Activated CD4-positive, CD25-positive, alpha-beta regulatory T cell treated with anti-CD3 and anti-CD28 coated beads, Interleukin-2, amount 50 U/mL, for 24 hours (primary cell): ENCODE data around the gene DTX1.

ENCODE experiments used
- ATAC-seq, 2 donors: fragments of 150-1000 bp; cut with Tn5 transposase; one replicate each; pipeline ENCODE4 v1.10.0; 2021; ENCODE audit warnings: mild to moderate bottlenecking in 1 of 2, moderate library complexity in 1 of 2

Gene DTX1

DNA sequence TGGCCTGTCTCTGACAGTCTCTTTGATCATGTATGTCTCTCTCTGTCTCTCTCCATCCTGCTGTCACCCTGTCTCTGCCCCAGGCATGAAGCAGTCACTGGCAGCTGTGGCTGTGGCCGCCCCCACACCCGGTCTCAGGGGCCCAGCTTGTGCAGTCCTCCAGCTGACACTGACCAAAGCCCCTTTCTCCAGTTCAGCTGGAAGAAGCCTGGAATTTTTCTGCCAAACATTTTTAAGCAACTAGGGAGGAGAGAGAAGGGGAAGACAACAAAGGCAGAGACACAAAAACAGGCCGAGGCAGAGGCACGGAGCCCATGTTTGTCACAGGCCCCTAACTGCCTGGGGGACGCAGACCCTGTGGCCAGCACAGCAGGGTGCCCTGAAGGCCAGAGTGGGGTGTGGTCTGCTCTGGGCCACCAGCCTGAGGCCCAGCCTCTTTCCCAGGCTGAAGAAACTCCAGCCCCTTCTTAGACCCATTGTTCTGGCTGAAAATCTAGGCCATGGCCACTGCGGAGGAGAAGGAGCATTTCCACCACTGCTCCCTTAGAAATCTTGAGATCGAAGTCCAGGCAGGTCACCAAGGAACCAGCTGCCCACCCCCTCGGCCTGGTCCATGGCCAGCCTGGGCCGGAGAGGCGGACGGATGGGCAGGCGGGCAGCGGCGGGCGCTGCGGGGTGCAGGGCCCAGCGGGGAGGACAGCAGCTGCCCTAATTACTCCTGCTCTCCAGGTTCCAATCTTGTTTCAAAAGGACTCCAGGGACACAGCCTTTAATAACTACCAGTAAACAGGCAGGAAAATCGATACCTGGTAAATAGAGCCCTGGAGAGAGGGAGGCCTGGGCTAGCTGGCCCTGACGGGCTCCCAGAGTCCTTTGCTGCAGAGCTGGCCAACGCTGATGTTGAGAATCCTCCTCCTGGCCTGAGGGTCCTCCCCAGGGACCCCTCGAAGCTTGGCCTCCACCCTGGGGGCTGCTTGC is 14.9 kb downstream of the DTX1 start:
- ATAC-seq = no peak

- ATAC-seq = no peak
Observed at GRCh38 chr12:113072136-113072535, 15.6 kb downstream of the DTX1 start.

- no peak for ATAC-seq
Observed at GRCh38 chr12:113073586-113073985, 17.1 kb downstream of the DTX1 start.

- ATAC-seq = peak; percentile 46 to 61
Observed at GRCh38 chr12:113075137-113075683, 18.7 kb downstream of the DTX1 start.

DNA sequence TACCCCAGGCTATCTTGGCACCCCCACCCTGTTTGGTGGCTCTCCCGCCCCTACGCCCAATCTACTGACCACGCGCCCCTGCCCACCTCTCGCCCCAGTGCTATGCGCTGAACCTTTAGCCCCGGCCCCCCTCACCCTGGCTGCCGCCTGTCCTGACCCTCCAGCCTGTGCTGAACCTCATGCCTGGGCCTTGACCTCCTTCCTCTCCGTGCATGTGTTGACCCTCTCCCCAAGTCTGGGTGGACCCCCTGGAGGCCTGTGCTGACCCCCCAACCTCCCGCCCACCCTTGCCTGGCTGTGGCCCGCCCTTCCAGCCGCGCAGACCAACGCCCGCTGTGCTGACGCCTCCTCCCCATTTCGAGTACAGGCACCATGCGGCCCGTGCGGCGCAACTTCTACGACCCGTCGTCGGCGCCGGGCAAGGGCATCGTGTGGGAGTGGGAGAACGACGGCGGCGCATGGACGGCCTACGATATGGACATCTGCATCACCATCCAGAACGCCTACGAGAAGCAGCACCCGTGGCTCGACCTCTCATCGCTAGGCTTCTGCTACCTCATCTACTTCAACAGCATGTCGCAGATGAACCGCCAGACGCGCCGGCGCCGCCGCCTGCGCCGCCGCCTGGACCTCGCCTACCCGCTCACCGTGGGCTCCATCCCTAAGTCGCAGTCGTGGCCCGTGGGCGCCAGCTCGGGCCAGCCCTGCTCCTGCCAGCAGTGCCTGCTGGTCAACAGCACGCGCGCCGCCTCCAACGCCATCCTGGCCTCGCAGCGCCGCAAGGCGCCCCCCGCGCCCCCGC is 20.7 kb downstream of the DTX1 start:
- no peak for ATAC-seq

- no peak for ATAC-seq
Observed at GRCh38 chr12:113077859-113078255, 21.3 kb downstream of the DTX1 start.

- ATAC-seq = no peak
Observed at GRCh38 chr12:113081873-113082272, 25.3 kb downstream of the DTX1 start.

DNA sequence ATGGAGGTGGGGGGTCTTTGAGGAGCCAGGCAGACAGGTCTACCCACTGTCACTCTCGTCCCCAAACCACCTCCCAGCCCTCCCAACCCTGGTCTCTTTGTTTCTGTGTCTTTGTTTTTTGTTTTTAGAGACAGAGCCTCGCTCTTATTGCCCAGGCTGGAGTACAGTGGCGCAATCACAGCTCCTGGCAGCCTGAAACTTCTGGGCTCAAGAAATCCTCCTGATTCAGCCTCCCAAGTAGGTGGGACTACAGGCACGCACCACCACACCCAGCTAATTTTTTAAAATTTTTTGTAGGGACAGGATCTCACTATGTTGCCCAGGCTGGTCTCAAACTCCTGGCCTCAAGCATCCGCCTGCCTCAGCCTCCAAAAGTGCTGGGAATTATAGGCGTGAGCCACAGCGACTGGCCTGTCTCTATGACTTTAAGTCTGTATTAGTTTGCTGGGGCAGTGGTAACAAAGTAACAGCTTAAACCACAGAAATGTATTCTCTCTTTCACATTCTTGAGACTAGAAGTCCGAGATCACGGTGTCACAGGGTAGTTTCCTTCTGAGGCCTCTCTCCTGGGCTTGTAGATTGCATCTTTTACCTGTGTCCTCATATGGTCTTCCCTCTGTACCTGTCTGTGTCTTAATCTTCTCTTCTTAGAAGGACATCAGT is 26.1 kb downstream of the DTX1 start:
- ATAC-seq = no peak

GRCh38 chr12:113083863-113084435 is 27.4 kb downstream of the DTX1 start:
- ATAC-seq = no peak

DNA sequence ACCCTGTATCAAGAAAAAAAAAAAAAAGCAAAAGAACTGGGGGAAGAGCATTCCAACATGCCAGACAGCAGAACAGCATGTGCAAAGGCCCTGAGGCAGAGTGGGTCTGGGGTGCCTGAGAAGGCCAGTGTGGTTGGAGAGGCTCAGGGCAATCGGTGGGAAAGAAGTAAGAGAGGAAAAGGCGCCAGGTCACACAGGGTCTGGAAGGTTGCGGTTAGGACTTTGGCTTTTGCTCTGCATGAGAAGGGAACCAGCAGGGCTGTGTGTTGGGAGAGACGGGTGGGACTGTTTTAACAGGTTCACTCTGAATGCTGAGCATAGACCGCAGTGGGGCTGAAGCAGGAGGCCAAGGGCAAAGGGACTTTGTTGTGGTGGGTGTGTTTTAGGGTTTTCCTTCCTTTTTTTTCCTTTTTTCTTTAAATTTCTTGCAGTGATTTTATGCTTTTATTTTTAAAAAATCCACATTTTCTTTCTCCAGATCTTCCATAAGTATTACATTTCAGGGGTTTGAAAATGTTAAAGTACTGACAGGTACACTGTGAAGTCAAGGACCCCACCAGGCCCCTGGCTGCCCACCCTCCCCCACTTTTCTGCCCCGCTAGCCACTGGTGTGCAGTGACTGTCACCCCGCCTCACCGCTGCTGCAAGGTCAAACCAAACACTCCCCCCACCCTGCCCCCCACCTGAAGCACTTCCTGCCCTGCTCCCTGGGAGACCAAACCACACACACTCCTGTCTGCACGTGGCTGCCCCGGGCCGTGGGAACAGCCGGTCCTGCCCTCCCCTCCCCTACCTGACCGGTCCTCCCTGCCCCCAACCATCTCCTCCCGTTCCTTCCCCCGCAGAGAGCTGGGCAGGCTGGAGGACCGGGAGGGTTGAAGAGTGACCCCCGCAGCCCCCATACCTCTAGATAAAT is 30.0 kb downstream of the DTX1 start:
- no peak for ATAC-seq

GRCh38 chr12:113087193-113087592 is 30.7 kb downstream of the DTX1 start:
- no peak for ATAC-seq

GRCh38 chr12:113088037-113088436 is 31.5 kb downstream of the DTX1 start:
- ATAC-seq = no peak

GRCh38 chr12:113088971-113089756 is 32.6 kb downstream of the DTX1 start:
- peak; percentile 71 to 79 for ATAC-seq

DNA sequence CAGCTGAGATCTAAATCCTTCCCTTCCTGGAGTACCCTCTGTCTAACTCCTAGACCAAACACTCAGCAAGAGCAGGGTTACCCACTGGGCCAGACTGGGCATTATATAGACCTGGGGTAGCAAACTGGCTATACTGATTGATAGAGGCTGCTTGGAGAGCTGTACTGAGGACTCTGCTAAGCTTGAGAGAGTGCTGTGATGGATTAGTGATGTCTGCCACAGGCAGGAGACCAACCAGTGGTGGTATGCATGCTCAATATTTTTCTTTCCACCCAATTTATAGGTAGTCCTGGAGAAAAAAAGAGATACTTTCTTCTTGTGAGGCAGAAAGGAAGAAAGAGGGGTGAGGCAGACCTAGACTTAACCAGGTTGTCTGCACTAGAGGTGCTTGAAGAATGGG is 33.3 kb downstream of the DTX1 start:
- ATAC-seq = no peak

GRCh38 chr12:113090740-113091139 is 34.2 kb downstream of the DTX1 start:
- no peak for ATAC-seq

DNA sequence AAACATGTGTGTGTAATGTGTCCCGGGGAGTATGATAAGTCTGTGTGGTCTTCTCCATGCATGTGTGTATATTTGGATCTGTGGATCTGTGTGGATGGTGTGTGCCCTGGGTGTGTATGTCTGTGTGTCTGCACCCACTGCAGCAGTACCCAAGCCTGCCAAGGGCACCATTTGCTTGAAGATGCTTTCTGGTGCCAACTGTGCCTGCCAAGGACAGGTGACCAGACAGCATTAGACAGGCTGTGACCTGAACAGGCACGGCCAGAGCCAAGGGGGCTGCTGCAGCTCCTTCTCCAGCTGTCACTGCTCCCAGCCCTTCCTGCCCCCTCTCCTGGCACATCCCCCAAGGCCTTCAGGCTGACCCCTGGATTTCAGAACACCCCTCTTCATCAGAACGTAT is 35.0 kb downstream of the DTX1 start:
- ATAC-seq = no peak

DNA sequence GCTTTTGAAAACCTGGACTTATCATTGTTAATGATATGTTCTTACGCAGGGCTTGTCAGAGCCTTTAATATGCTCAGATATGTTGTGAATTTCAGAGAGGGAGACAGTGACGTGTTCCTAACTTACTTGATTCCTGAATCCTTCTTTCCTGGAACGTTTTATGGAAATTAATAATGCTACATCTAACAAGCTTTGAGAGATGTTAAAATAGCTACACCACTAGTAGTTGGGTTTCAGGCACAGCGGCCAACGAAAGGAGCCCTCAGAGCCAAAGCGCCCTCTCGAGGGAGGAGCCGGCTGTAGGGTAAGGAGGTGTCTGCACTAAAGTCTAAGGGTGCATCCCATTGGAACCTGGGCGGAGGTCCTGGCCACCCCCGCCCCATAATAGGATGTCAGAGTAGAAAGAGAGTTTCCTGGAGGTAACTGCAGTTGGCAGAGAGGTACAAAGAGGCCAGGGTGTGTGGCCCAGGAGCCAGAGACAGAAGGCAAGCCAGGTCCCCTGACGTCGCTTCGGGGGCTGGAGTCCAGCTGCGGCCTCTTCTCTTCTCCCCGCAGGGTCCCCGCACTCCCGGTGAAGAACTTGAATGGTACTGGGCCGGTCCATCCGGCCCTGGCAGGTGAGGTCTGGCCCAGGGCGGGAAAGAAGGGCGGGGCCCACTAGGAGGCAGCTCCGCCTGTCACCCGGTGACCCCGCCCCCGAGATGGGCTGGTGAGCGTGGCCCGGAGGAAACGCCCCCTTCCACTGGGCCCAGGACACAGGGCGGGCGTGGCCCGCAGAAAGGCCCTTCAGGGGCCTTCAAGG is 36.3 kb downstream of the DTX1 start:
- no peak for ATAC-seq

DNA sequence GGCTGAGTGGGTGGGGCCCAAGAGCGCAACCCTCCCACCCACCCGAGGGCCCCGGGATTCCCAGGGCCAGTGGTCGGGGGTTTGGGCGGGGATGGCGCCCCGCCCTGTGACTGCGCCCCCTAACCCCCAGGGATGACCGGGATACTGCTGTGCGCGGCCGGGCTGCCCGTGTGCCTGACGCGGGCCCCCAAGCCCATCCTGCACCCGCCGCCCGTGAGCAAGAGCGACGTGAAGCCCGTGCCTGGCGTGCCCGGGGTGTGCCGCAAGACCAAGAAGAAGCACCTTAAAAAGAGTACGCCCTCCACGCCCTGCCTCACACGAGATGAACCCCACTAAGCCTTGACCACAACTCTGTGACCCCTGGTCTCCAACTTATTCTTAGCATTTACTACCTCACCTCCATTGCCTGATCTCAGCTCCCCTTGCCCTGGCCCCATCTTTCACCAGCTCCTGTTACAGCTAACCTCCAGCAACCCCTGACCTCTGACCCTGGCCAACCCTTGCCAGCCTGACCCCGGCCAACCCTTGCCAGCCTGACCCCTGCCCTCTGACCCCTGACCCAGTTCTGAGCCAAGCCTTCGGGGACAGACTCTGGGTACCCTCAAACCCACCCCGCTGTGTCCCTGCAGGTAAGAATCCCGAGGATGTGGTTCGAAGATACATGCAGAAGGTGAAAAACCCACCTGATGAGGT is 37.0 kb downstream of the DTX1 start:
- no peak for ATAC-seq

- ATAC-seq = no peak
Observed at GRCh38 chr12:113094738-113095137, 38.2 kb downstream of the DTX1 start.
